22Rv1 (cell line): ENCODE results near the gene ICAM3.
A peak's percentile ranks its signal among the peaks of the same experiment; 100 is the strongest.

Experiments used
- H3K27ac ChIP-seq: fragments of 450-650 bp; 2 replicates; pipeline ENCODE4 v1.5.1; 2017
- ZFX ChIP-seq: fragments of 450-650 bp; IDR thresholded peaks from 2 replicates; pipeline ENCODE4 v1.6.1; 2017; ENCODE audit warnings: antibody characterized with exemption, borderline replicate concordance
- TF ChIP-seq, protein P1 (sequence below): fragments of 450-650 bp; IDR thresholded peaks from 2 replicates; pipeline ENCODE4 v1.5.1; 2017; ENCODE audit warnings: mild to moderate bottlenecking

ICAM3 gene

GRCh38 chr19:10362259-10362658 is 22.8 kb upstream of the ICAM3 start:
- TF ChIP-seq, protein P1, sequence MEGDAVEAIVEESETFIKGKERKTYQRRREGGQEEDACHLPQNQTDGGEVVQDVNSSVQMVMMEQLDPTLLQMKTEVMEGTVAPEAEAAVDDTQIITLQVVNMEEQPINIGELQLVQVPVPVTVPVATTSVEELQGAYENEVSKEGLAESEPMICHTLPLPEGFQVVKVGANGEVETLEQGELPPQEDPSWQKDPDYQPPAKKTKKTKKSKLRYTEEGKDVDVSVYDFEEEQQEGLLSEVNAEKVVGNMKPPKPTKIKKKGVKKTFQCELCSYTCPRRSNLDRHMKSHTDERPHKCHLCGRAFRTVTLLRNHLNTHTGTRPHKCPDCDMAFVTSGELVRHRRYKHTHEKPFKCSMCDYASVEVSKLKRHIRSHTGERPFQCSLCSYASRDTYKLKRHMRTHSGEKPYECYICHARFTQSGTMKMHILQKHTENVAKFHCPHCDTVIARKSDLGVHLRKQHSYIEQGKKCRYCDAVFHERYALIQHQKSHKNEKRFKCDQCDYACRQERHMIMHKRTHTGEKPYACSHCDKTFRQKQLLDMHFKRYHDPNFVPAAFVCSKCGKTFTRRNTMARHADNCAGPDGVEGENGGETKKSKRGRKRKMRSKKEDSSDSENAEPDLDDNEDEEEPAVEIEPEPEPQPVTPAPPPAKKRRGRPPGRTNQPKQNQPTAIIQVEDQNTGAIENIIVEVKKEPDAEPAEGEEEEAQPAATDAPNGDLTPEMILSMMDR = no peak
- no peak for TF ChIP-seq ZFX
- H3K27ac ChIP-seq = no peak overlapping the region

- H3K27ac ChIP-seq = no peak overlapping the region
- TF ChIP-seq, protein P1 = no peak
- no peak for TF ChIP-seq ZFX
Observed at GRCh38 chr19:10361569-10362011, 22.2 kb upstream of the ICAM3 start.

DNA sequence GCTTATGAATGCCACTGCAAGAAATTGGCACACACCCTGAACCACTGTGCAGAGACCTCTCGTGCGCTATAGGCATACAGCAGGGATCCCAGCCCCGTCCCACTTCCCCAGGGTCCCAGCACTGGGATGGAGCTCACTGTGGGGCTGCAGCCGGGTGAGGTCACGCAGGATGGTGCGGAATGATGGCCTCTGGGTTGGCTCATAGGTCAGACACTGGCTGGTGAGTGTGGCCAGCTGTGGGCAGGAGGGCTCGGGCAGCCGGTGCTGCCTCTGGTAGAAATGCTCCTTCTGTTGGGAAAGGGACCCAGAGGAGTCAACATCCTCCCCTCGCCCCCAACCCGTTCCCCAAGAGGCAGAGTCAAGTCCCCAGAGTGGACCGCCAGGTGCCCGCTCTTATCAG is 17.0 kb upstream of the ICAM3 start:
- no peak overlapping the region for H3K27ac ChIP-seq
- TF ChIP-seq, protein P1 = no peak
- no peak for TF ChIP-seq ZFX

GRCh38 chr19:10353793-10354391 is 14.5 kb upstream of the ICAM3 start:
- no peak for TF ChIP-seq ZFX
- TF ChIP-seq, protein P1 = no peak
- peak overlapping the region; percentile 97 for H3K27ac ChIP-seq

- TF ChIP-seq ZFX = no peak
- TF ChIP-seq, protein P1 = no peak
- H3K27ac ChIP-seq = peak overlapping the region; percentile 97
Observed at GRCh38 chr19:10352764-10353671, 13.6 kb upstream of the ICAM3 start.

DNA sequence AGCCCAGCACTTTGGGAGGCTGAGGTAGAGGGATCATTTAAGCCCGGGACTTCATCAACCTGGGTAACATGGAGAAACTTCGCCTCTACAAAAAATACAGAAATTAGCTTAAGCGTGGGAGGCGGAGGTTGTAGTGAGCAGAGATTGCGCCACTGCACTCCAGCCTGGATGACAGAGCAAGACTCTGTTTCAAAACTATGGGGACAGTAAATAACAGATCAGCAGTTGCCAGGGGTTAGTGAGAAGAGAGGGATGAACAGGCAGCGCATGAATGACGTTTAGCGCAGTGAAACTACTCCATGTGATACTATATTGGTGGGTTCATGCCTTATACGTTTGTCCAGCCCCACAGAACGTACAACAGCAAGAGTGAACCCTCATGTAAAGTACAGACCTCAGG is 7.1 kb upstream of the ICAM3 start:
- H3K27ac ChIP-seq = no peak overlapping the region
- TF ChIP-seq, protein P1 = no peak

- TF ChIP-seq, protein P1 = no peak
- TF ChIP-seq ZFX = no peak
Observed at GRCh38 chr19:10344780-10345179, 5.4 kb upstream of the ICAM3 start.

More at GRCh38 chr19:10344780-10345179, 5.4 kb upstream of the ICAM3 start:
- no peak overlapping the region for H3K27ac ChIP-seq
